ENCODE data around the gene WHRN. TPM values are rescaled to one million over a fixed set of nuclear protein-coding genes. Genes with fewer than 3 reads are reported as not detected.

Gene WHRN
- total and polyA plus RNA-seq, 2 donors (not counting 1 experiment from before 2014, with no cell fraction given): 19.4 to 95.7 TPM

GRCh38 chr9:114430457-114430856 lies 74.8 kb downstream of the WHRN start:
- no peak for ATAC-seq (ENCODE audit: low read depth)
- WGBS (ENCODE audit: insufficient coverage): 93% methylated on average over 5 of the region's 5 CpGs
- POLR2A ChIA-PET: no interaction called here

GRCh38 chr9:114429488-114429887 lies 75.8 kb downstream of the WHRN start:
- no peaks in the 10 kb centered on the region for H3K79me2 ChIP-seq (ENCODE audit: control insufficient read depth, insufficient read depth, low read length)
- H2AFZ ChIP-seq (ENCODE audit: insufficient read depth, low read depth, low read length, poor library complexity, severe bottlenecking): no peak overlapping the region
- CTCF ChIA-PET: interaction anchor here (0.9 to 9.8 kb wide), 4 partner anchors 24 to 225 kb away, joined by 3 to 184 read pairs (median 6); partner anchors contain the start of genes TEX53 and WHRN
- TF ChIP-seq EZH2 (IDR thresholded peaks at IDR 0.05; ENCODE audit: borderline replicate concordance, insufficient read depth, low read depth, low read length, poor library complexity, severe bottlenecking) (no peak), CTCF (IDR thresholded peaks at IDR 0.05) (no peak)
- H3K4me2 ChIP-seq (replicated peaks; ENCODE audit: low read depth, low read length, poor library complexity, severe bottlenecking): no peak overlapping the region
- no peak for ATAC-seq (ENCODE audit: low read depth)
- H3K27ac Mint-ChIP-seq: no peak overlapping the region
- H3K9me3 Mint-ChIP-seq (ENCODE audit: insufficient read depth): no peaks in the 10 kb centered on the region
- H3K27ac ChIP-seq (ENCODE audit: low read length in 2 of 2): no peak overlapping the region
- no peak overlapping the region for H3K9ac ChIP-seq (ENCODE audit: low read length)
- H3K4me3 Mint-ChIP-seq: no peak overlapping the region
- DNase-seq: no peak
- H3K4me3 ChIP-seq (ENCODE audit: control extremely low read depth in 1 of 5, extremely low read depth in 1 of 5, insufficient read depth in 1 of 5, low read depth in 2 of 5, low read length in 4 of 5): no peak overlapping the region
- peaks cover 2% of the 10 kb centered on the region for H3K4me1 Mint-ChIP-seq
- no peaks in the 10 kb centered on the region for H4K20me1 ChIP-seq (ENCODE audit: control insufficient read depth, insufficient read depth, low read length, poor library complexity, severe bottlenecking)
- no peaks in the 10 kb centered on the region for H3K36me3 ChIP-seq (replicated peaks in 1 of 2; ENCODE audit: control extremely low read depth in 1 of 2, control insufficient read depth in 1 of 2, extremely low read depth in 1 of 2, insufficient read depth in 2 of 2, low read length in 1 of 2)
- WGBS (ENCODE audit: insufficient coverage): 85% methylated on average over 6 of the region's 6 CpGs
- no peaks in the 10 kb centered on the region for H3K9me3 ChIP-seq (ENCODE audit: control extremely low read depth in 1 of 3, control insufficient read depth in 2 of 3, insufficient read depth in 1 of 3, low read length in 2 of 3)
- POLR2A ChIA-PET: no interaction called here
- peaks cover 7% of the 10 kb centered on the region for H3K27me3 Mint-ChIP-seq
- H3K4me1 ChIP-seq (ENCODE audit: control insufficient read depth in 2 of 2, insufficient read depth in 2 of 2, low read length in 2 of 2): no peaks in the 10 kb centered on the region
- intact Hi-C loops (cut with micrococcal nuclease): no loop called here
- peaks cover 0 to 3% (median 0%) of the 10 kb centered on the region in 4 experiments for H3K27me3 ChIP-seq (replicated peaks in 1 of 4; ENCODE audit: control extremely low read depth in 1 of 4, control insufficient read depth in 3 of 4, insufficient read depth in 4 of 4, low read length in 3 of 4)

More at GRCh38 chr9:114430457-114430856, 74.8 kb downstream of the WHRN start:
- Mint-ChIP-seq H3K9me3 (ENCODE audit: insufficient read depth) (no peaks in the 10 kb centered on the region), H3K4me1 (peaks cover 2% of the 10 kb centered on the region), H3K4me3 (no peak overlapping the region), H3K27me3 (peaks cover 7% of the 10 kb centered on the region), H3K27ac (no peak overlapping the region)
- no peak for DNase-seq
- Histone ChIP-seq H3K4me2 (replicated peaks; ENCODE audit: low read depth, low read length, poor library complexity, severe bottlenecking) (no peak overlapping the region), H3K4me3 (ENCODE audit: control extremely low read depth in 1 of 5, extremely low read depth in 1 of 5, insufficient read depth in 1 of 5, low read depth in 2 of 5, low read length in 4 of 5) (no peak overlapping the region), H3K9ac (ENCODE audit: low read length) (no peak overlapping the region), H3K79me2 (ENCODE audit: control insufficient read depth, insufficient read depth, low read length) (no peaks in the 10 kb centered on the region), H3K27me3 (replicated peaks in 1 of 4; ENCODE audit: control extremely low read depth in 1 of 4, control insufficient read depth in 3 of 4, insufficient read depth in 4 of 4, low read length in 3 of 4) (peaks cover 0 to 3% (median 0%) of the 10 kb centered on the region in 4 experiments), H3K27ac (ENCODE audit: low read length in 2 of 2) (no peak overlapping the region), H2AFZ (ENCODE audit: insufficient read depth, low read depth, low read length, poor library complexity, severe bottlenecking) (no peak overlapping the region), H3K4me1 (ENCODE audit: control insufficient read depth in 2 of 2, insufficient read depth in 2 of 2, low read length in 2 of 2) (no peaks in the 10 kb centered on the region), H3K9me3 (ENCODE audit: control extremely low read depth in 1 of 3, control insufficient read depth in 2 of 3, insufficient read depth in 1 of 3, low read length in 2 of 3) (no peaks in the 10 kb centered on the region), H4K20me1 (ENCODE audit: control insufficient read depth, insufficient read depth, low read length, poor library complexity, severe bottlenecking) (no peaks in the 10 kb centered on the region), H3K36me3 (replicated peaks in 1 of 2; ENCODE audit: control extremely low read depth in 1 of 2, control insufficient read depth in 1 of 2, extremely low read depth in 1 of 2, insufficient read depth in 2 of 2, low read length in 1 of 2) (no peaks in the 10 kb centered on the region)
- intact Hi-C loops (cut with micrococcal nuclease): loop anchor here (10.0 kb wide), 1 partner anchor 584 kb away; no protein-coding TSS in a partner anchor
- TF ChIP-seq CTCF (IDR thresholded peaks at IDR 0.05) (no peak), EZH2 (IDR thresholded peaks at IDR 0.05; ENCODE audit: borderline replicate concordance, insufficient read depth, low read depth, low read length, poor library complexity, severe bottlenecking) (no peak)
- CTCF ChIA-PET: interaction anchor here (1.2 to 9.8 kb wide), 5 partner anchors 8 to 224 kb away, joined by 3 to 212 read pairs (median 41); partner anchors contain the start of genes TEX53 and WHRN
